Measurements from ENCODE around the gene DYNLRB1.

The DYNLRB1 gene

DNA sequence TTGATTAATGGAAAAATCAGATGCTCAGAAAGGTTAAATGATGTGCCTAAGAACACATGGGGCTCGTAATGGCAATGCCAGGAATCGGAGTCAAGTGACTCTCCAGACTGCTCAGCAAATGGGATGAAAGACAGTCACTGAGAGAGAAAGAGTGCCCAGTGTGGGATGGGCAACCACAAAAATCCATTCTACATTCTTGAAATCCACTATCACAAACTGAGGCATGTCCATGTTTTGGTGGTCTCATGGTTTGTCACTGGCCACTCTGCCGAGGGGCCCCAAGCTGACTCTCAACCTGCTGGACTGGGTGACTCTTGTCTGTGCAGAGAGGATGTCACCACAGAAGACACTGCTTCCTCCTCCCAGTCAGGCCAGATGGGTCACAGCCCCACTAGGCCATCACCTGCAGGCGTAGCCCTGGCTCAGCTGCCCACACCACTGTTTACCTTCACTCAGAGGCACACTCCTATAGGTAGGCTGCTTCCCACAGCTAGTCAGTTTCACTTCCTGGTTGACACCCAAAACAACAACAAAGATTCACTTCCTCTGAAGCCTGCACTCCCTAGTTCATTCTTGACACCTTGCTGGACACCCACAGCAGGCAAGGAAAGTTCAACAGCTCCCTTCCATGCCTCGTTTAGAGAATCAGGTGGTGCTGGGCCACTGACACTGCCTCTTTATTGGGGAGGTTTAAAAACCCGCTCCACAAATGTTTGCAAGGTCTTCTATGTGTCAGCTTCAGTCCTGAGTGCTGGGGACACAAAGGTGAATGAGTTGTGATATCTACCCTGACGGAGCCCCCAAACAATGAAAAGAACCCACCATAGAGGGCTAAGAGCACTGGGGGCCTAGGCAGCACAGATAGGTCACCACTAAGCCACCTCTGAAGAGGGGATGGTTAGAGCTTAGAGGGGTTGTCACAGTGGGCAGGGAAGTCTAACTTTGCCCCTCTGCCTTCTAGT, 64.0 kb downstream of the DYNLRB1 start:
- DNase-seq: no peak

- DNase-seq: no peak
Measured at GRCh38 chr20:34581341-34582184, 65.3 kb downstream of the DYNLRB1 start.

- DNase-seq: no peak
Measured at GRCh38 chr20:34582221-34582620, 66.0 kb downstream of the DYNLRB1 start.

- DNase-seq: no peak
Measured at GRCh38 chr20:34582911-34583310, 66.7 kb downstream of the DYNLRB1 start.

GRCh38 chr20:34583544-34583943, 67.3 kb downstream of the DYNLRB1 start:
- no peak for DNase-seq

DNA sequence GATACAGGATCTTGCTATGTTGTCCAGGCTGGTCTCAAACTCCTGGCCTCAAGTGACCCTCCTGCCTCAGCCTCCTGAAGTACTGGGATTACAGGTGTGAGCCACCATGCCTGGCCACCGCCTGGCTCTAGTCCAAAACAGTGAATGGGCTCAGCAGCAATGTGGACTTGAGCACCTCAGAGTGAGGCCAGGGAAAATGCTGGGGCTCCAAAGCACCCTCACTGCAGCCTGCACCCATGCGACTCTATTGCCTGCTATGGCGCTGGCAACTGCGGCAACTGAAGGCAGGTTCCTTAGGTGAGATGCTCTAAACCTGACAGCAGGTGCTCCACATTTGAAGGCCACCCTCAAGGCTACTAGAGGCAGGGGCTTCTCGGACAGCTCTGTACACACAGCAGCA, 68.8 kb downstream of the DYNLRB1 start:
- no peak for DNase-seq

DNA sequence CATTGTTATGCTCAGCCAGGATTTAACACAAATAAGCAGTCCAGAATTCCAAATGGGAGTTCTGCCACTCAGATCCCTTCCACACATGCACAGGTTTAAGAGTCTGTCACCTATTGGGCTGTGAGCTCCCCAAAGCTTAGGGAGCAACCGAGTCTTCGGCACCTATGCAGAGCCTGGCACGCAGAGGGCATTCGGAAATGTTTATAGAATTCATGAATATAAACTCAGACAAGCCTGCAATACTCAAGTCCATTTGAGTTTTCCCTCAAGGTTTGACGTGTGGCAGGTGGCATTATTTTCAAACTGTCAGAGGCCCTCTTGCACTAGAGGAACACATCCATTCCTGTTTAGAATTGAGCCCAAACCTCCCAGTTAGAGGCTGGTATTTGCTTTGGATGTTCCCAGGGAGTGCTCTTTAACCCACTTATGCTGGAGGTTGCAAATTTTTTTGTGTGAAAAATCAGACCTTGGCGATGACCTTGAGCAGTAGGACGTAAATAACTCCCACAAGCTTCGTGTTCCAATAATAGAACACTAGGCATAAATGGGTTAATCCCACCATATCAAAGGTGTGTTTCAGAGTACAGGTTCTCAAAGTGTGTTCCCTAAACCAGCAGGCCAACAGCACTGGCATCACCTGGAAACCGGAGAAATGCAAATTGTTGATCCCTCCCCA, 70.4 kb downstream of the DYNLRB1 start:
- DNase-seq: no peak

Data from NCI-H524 treated with DMSO at 0.1 percent for 48 hours (cell line).